Measurements from ENCODE around the gene ADGRG6.
"Not testable (repeated sequence)": the region's sequence is repeated elsewhere in the genome, so short reads cannot be mapped to it uniquely, and the experiment has no call there.

The ADGRG6 gene

DNA sequence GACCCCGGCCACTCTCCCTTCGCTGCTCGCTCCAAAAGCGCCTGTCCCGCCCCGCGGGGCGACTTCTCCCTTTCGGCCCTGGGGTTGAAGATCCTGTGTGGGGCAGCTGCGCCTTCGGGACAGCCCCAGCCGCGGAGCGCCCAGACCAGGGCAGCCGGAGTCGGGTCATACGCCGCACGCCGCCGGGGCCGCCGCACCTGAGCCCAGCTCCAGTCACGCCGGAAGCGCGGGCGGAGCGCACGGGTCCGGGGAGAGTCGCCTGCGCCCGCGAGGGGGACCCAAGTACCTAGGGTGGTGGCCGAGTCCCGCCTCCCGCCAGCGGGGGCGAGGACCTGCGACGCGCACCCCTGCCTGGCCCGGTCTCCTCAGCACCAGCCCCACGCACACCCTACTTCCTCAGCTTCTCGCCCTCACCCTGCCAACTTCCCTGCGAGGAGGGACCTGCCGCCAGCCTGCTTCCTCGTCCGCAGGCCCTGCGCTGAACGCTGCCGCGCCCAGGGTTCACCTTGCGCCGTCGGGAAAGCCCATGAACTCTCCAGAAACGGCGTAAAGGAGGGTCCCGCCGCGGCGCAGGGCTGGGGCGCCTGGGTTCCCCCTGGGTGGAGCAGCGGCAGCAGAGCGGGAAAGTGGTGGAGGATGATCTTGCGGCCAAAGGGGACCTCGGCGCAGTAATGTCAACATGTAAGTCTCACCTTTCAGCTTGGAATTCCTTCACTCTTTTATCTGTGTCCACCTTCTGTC, at the start of gene ADGRG6:
Gene ADGRG6 (plus strand): TSS at position 357 of the 741 bp plus-strand sequence. CDS start 323 bp downstream, at position 680.
- peak; percentile 45 for DNase-seq

DNA sequence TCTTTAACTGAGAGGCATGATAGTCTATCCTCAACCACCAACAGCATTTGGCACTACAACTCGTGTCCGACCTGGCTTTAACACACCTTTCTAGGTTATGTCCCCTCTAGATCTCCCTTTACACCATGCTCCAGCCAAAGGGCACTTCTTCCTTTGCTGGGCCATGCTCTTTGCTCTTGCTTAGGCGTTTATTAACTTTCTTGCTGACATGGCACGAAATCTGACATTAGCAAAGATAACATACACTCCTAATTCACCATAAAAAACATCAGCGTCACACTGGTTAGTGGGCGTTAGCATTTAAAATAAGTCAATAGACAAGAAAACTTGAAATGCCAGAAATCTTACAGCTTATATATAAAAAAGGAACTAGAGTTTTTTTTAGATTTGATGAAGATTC, 47.3 kb upstream of the ADGRG6 start:
- no peak for DNase-seq

DNA sequence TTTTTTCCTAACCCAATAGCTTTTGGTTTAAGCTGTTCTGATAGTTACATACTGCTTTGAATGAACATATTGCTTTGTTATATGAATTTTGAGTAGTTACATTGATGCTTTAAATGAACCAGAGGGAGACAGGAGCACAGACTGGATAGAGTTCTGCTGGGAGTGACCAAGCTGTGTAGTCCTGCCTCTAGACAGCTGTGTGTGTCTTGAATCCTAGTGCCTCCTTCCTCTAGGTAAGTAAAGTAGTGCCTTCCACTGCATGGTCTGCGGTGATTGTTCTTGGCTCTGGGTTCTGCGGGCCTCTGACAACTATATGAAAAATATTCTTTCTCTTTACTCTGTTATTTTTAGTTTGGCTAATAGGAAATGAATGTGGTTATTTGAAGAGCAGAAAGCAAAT, 46.0 kb upstream of the ADGRG6 start:
- no peak for DNase-seq

DNA sequence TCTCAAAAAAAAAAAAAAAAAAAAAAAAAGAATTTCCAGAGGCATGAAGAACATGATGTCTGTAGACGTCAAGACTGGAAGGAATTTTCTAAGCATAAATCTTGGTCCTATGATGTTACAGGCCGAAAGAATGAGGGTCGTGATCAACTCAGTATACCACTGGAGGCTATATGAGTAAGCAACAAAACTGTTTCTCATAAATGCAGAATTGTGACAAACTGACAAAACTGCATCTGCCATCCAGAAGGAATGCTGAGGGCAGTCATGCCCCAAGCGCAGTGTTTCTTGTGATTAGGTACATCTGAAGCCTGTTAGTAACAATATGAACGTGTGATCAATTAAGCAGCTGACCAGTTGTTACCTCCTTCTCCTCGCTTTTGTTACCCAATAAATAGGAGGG, 43.5 kb upstream of the ADGRG6 start:
- DNase-seq: no peak

DNA sequence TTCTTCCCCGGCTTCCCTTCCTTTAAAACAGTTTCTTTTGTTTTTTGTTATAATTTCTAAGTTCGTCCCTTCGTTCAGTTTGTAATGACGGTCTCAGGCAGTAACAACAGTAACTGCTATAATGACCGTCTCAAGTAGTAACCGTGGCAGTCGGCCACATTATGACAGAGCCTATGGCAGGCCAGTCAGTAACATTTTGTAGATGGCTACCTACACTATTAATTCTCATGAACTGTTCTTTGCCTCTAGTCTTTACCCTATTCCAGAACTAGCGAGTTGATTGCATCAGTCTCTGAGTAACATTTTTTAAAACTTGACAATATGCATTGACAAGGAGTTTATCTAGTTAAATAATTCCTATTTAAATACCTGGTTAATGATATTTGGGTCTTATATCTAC, 43.0 kb upstream of the ADGRG6 start:
- no peak for DNase-seq

DNA sequence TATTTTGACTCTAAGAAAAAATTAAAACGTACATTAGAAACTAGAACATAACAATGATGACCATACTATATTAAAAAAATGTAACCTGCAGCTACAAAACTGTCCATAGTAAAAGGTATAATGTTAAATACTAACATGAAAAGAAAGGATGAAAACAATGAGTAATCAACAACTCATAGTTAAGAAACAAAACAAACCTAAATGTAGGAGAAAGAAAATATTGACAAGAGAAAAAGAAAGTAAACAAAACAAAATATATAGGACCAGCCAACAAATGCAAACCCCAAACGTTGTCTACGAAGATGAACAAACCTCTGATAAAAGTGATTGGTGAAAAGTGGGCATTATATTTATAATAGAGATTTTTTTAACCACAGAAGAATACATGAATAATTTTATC, 41.1 kb upstream of the ADGRG6 start:
- no peak for DNase-seq

DNA sequence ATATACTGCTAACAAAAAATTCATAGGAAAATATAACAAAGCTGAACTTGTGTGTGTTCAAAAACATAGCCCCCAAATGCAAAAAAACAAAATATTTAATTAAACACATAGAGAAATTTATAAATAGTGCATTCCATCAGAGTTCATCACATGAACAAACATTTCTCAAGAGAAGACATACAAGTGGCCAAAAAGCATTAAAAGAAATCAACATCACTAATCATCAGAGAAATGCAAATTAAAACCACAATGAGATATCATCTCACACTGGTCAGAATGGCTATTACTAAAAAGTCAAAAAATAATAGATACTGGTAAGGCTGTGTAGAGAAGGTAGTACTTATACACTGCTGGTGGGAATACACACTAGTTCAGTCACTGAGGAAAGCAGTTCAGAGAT, 39.6 kb upstream of the ADGRG6 start:
- DNase-seq: no peak

DNA sequence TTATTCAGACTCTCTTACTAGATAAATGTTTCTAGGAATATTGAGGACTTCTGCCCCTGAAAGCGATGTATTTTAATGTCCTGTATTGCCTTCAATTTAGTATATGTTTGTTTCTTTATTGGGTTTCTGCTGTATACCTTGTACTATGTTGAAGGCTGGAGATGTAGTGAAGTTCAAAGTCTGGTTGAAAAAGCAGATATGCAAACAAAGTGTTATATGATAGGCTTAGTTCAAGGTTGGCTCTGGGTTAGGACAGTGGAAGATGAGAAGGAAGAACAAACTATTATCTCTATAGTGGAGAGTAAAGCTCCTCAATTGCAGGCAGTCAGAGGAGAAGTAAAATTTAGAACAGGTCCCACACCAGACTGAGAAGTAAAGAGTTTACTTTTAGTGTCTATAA, 36.3 kb upstream of the ADGRG6 start:
- no peak for DNase-seq

DNA sequence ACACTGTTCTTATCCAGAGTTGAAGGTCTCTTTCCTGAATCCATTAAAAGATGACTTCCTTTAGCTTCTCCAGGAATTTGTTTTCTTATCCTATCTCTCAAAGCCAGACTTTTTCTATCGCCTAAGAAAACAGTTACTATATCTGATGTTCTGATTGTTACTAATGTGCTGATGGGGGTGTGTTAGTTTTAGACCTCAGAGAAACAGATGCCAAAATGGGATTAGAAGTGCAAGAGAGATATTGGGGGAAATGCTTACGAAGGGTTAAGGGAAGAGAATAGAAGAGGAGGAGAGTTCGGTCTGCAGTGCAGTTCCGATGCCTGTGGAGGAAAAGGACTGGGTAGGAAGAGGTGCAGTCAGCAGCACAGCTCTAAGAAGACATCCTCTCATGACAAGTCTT, 35.7 kb upstream of the ADGRG6 start:
- no peak for DNase-seq

DNA sequence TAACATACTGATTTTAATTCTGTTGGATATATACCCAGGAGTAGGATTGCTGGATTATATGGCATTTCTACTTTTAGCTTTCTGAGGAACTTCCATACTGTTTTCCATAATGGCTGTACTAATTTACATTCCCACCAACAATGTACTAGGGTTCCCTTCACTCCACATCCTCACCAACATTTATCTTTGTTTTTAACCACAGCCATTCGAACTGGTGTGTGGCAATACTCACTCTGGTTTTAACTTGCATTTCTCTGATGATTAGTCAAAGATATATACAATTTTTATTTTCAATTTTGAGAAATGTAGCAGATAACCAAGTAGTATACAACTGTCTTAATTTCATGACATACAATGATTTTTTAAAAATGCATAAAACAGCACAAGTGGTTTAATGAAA, 30.3 kb upstream of the ADGRG6 start:
- DNase-seq: no peak

DNA sequence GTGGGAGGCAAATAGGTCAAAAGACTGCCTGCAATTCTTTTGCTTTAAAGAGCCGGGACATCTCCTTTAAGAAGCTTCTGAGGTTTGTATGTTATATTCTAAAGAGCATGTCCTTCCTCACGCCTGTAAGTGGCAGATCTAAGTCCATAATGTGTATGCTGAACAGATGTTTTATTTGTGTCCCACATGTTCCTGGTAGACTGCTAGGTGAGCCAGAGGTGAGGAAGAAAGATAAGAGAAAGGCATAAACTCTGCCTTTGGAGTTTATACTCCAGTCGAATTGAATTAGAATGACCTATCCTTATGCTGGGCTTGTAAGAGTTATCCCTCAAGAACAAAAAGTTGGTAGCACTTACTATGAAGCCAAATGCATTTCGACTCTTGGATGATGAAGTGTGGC, 27.2 kb upstream of the ADGRG6 start:
- no peak for DNase-seq

DNA sequence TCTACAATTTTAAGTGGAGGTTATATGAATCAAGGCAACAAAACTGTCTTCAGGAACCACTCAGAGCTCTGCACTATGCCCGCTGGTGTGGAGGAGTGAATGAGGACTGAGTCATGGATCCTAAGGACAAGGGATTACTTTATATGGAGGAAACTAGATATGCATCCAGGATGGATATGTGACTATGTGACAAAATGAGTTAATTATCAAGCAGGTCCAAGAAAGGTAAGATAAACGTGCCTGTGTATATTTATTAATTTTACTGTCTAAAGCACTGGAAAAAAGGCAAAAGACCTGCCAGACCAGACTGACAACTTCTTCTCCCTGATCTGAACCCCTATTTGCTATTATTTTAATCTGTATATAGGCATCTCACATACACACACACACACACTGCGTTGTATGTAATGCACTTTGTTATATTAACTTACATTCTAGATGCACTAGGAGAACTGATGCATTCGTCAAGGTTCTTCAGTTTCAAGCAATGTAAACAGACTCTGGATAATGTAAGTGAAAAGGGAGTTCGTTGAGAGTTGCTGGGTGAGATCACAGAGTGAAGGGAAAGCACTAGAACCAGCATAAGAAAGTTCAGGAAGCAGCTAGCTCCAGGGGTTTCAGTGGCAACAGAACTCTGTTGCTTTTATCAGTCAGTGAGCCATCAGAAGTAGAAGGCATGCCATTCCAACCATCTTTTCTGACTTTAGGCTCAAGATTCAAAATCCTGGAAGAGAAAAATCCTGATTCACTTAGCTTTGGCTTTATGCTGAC, 26.4 kb upstream of the ADGRG6 start:
- no peak for DNase-seq

DNA sequence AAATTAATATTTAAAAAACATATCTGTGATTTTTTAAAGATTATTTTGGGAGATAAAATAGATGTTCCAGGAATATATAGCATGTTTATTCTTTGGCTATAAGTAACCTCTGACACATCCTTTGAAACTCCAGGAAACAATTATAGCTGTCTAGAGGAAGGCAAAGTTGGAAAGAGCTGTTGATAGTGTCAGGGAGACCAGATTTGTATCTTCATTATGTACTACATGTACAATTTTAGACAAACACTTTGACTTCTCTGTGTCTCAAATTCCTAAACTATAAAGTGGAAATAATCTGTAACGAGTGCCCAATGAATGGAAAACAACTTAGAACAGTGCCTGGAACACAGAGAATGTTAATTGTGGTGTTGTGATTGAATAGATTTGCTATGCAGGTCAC, 25.6 kb upstream of the ADGRG6 start:
- DNase-seq: no peak

DNA sequence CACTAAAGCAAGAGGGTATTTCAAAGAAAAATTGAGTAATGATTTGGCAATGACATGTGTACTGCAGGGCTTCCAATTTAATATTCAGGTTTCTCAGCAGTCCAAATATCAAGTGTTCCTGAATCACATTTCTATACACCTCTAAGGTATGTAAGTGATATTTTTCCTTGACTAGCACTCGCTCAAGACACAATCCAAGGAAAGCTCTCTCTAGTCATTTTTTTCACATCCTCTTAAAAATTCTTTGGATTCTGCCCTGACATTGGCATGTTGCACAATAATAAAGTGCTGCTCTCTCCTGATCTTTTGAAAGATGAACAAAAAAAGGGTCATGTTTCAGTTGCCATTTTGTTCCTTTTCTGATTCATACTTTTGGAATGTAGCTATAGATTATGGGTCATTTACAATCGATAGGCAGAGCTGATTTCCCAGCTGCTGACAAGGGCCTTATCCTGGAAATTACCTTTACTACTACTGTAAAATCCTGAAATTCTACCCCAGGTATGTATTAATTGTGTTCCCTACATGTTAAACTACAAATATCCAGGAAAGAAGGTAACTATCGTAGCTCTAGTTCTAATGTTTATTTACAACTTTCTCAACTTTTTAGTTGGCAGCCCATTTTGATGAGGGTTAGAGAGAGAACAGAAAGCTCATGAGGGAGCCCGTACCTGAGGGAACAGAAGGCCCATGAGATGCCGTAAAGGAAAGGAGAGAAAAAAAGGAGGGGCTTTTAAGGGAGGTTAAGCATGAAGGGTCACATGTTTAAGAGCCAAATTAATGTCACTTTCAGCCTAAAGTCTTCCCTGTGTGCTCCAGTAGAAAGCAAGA, 22.2 kb upstream of the ADGRG6 start:
- no peak for DNase-seq

DNA sequence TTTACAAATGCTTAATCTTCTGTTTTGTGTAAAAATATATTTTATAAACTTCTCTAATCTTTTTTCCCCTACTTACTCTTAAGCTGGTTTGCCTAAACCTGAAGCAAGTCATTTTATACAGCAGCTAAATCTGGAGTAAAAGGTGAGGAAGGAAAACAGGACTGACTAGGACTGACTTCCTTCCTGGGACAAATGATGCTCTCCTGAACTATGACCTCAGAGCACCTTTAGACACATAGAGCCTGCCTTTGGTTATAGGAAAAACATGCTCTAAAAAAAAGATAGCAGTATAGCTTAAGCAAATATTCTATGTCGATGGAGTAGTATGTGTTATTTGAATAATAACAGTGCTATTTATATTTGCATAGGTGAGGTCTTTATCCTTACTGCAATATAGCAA, 21.5 kb upstream of the ADGRG6 start:
- no peak for DNase-seq

DNA sequence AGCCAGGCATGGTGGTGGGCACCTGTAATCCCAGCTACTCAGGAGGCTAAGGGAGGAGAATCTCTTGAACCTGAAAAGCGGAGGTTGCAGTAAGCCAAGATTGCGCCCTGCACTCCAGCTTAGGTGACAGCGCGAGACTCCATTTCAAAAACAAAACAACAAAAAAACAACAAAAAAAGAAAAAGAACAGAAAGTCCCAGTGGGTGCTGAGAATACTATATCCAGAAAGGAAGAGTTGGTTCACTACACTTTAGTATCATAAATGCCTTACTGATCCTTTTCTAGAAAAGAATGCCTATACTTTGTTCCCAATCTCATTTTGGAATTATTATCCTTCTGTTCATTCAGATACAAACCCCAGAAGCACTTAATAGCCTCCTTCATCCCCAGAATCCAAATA, 20.9 kb upstream of the ADGRG6 start:
- DNase-seq: no peak

DNA sequence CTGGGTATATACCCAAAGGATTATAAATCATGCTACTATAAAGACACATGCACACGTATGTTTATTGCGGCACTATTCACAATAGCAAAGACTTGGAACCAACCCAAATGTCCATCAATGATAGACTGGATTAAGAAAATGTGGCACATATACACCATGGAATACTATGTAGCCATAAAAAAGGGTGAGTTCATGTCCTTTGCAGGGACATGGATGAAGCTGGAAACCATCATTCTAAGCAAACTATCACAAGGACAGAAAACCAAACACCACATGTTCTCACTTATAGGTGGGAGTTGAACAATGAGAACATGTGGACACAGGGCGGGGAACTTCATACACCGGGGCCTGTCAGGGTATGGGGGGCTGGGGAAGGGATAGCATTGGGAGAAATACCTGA, 18.7 kb upstream of the ADGRG6 start:
- not testable (repeated sequence) for DNase-seq

DNA sequence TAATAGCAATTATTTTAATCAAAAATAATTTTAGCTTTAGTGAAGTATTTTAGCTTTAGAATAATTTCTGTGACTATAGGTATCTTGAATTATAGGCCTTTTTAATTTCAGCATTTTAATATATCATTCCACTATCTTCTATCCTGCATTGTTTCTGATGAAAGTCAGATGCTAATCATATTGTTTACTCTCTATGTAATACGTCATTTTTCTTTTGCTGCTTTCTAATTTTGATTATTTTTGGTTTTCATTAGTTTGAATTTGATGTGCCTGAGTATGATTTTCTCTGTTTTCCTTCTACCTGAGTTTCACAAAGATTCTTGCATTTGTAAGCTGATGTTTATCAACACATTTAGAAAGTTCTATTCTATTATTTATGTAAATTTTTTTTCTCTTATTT, 17.4 kb upstream of the ADGRG6 start:
- no peak for DNase-seq

DNA sequence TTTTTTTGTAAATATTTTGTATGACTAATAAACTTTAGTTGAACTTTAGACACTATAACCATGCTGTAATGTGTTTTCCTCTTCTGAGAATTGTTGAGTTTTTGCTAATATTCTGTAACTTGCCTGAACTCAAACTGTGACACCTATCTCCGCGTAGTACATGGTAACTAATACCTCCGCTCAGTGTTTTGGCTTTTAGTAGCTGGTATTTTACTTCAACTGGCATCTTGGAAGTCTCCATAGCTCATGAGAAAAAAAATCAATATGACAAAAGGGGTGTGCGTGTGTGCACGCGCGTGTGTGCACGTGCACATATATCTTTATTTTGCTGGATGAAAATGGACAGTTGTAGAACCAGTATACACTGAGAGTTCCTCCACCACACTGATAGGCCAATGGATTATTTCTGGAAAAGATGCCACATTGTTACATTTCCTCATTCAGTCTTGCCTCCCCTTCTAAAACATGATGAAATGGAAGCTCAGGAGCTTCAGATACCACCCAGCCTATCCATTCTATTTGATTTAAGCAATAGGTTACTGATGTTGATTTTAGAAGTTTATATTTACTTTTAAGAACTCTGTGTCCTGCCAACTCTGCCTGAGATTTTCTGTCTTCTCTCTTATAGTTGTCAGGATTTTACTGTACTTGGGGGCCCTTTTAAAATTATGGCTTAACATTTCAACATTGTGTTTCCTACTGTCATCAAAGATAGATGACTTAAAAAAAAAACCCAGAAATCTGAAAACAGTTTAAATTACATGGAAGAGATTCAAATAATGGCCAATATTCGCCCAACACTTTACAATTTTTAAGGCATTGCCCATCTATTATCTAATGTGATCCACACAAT, 16.3 kb upstream of the ADGRG6 start:
- no peak for DNase-seq

DNA sequence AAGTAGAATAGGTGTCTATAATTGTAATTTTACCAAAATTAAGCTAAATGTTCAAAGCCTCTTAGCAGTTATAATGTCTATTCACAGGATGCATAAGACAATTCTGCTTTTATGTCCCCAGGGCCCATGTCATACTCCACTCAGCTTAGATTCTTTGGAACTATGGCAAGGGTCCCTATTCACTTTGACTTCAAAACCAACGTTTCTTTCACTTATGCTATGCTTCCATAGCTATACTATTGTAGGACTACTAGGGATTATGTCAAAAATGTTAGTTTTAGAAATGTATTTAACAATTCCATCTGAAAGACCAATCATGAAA, 15.8 kb upstream of the ADGRG6 start:
- DNase-seq: no peak

DNA sequence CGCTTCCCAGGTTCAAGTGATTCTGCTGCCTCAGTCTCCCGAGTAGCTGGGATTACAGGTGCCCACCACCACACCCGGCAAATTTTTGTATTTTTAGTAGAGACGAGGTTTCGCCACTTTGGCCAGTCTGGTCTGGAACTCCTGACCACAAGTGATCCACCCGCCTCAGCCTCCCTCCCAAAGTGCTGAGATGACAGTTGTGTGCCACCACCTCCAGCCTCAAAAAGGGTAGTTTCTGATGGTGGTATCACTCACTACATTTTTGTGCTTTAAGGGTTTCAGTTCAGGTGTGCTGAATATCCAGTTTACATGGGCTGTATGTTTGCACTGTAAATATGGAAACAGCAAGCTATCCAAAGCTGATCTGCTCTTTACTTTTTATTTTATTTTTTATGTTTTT, 12.1 kb upstream of the ADGRG6 start:
- no peak for DNase-seq

DNA sequence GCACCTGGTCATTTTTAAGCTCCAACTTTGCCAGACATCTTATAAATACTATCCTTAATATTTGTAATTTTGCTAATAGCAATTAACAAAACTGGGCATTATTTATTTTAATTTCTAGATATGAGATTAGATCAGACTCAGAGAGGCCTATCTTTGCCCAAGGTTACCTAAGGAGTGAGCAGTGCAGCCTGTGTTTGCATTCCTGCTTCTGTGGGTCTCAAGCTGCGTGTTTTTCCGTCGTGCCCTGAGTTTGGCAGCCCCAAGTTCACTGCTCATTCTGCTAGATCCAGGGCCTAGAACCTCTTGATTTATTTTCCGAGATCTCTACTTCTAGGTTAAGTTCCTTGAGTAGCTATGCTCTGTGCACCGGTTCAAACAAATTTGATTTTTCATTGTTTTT, 11.0 kb upstream of the ADGRG6 start:
- DNase-seq: no peak

DNA sequence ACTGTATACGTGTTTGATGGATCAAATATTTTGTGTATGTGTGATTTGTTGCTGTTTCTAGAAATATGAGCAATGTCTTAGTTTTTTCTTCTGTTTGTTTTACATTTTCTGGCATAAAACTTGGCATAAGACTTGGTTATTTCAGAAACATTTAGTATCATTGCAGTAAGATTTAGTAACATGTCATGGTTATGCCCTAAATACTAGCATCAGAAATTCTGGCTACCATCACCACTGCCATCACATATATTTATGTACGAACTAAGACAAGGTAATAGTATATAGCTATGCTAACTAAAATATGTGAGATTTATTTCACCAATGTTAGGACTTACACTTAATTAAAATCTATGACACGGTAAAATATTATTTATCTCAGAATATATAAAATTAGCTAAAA, 10.3 kb upstream of the ADGRG6 start:
- DNase-seq: no peak

All from suppressor macrophage treated with lipopolysaccharide for 4 hours (primary cell).